Posterior cingulate gyrus (tissue), 11 donors: ENCODE measurements around the gene PLXND1.

Source experiments
- DNase-seq, 10 donors: peaks; one replicate each; pipeline versions ENCODE4 v3.0.0 to v3.0.0-alpha.2; 2020 to 2021; ENCODE audit warnings: mixed read lengths in 3 of 10
- intact Hi-C: fragments of 100-400 bp; cut with DNase I; formaldehyde crosslinking; loops from one replicate; pipeline ENCODE4 v1.15.1; 2023

PLXND1 gene

GRCh38 chr3:129605203-129605921 is 1.1 kb downstream of the PLXND1 start:
- DNase-seq, result peak in 8 of 10 donors; percentile 41 to 94 (median 49)
- intact Hi-C loops, result loop anchor here (5.0 kb wide), 1 partner anchor 113 kb away; no protein-coding TSS in a partner anchor

- intact Hi-C loops, result loop anchor here (5.0 kb wide), 1 partner anchor 112 kb away; no protein-coding TSS in a partner anchor
- no peak for DNase-seq
Measured at GRCh38 chr3:129604767-129605166, 1.7 kb downstream of the PLXND1 start.

- no peak for DNase-seq
- intact Hi-C loops, result no loop called here
Measured at GRCh38 chr3:129603991-129604749, 2.3 kb downstream of the PLXND1 start.

- DNase-seq, result no peak
- intact Hi-C loops, result no loop called here
Measured at GRCh38 chr3:129603561-129603942, 2.9 kb downstream of the PLXND1 start.

GRCh38 chr3:129602730-129603560 is 3.5 kb downstream of the PLXND1 start:
- no peak for DNase-seq
- intact Hi-C loops, result no loop called here

- intact Hi-C loops, result no loop called here
- no peak for DNase-seq
Measured at GRCh38 chr3:129602309-129602708, 4.2 kb downstream of the PLXND1 start.

- intact Hi-C loops, result no loop called here
Measured at GRCh38 chr3:129601713-129602112, 4.8 kb downstream of the PLXND1 start.

GRCh38 chr3:129600348-129600747 is 6.1 kb downstream of the PLXND1 start:
- no peak for DNase-seq
- intact Hi-C loops, result no loop called here

More at GRCh38 chr3:129601713-129602112, 4.8 kb downstream of the PLXND1 start:
- DNase-seq, result peak in 1 of 10 donors; percentile 79

GRCh38 chr3:129599607-129600006 is 6.9 kb downstream of the PLXND1 start:
- intact Hi-C loops, result no loop called here
- peak in 1 of 10 donors; percentile 80 for DNase-seq

- no peak for DNase-seq
- intact Hi-C loops, result no loop called here
Measured at GRCh38 chr3:129599073-129599472, 7.4 kb downstream of the PLXND1 start.

GRCh38 chr3:129598484-129598883 is 8.0 kb downstream of the PLXND1 start:
- intact Hi-C loops, result no loop called here
- no peak for DNase-seq

GRCh38 chr3:129598000-129598381 is 8.5 kb downstream of the PLXND1 start:
- intact Hi-C loops, result no loop called here
- DNase-seq, result no peak

GRCh38 chr3:129597087-129597999 is 9.1 kb downstream of the PLXND1 start:
- intact Hi-C loops, result no loop called here
- peak in 1 of 10 donors; percentile 62 for DNase-seq

- intact Hi-C loops, result no loop called here
- peak; percentile 72 to 97 (median 80) for DNase-seq
Measured at GRCh38 chr3:129596194-129597086, 10.0 kb downstream of the PLXND1 start.

GRCh38 chr3:129595544-129596193 is 10.8 kb downstream of the PLXND1 start:
- DNase-seq, result no peak
- intact Hi-C loops, result no loop called here

- DNase-seq, result no peak
- intact Hi-C loops, result no loop called here
Measured at GRCh38 chr3:129594907-129595390, 11.5 kb downstream of the PLXND1 start.

- no peak for DNase-seq
Measured at GRCh38 chr3:129594409-129594808, 12.1 kb downstream of the PLXND1 start.

More at GRCh38 chr3:129594409-129594808, 12.1 kb downstream of the PLXND1 start:
- intact Hi-C loops, result no loop called here
